SK-N-SH (cell line): ENCODE measurements around the gene ZBTB7A. TPM values are rescaled to one million over a fixed set of nuclear protein-coding genes. Genes with fewer than 3 reads are reported as not detected.

ENCODE experiments used
- CTCF ChIA-PET: fragments of 300-600, 350-600 bp; formaldehyde crosslinking; extraction: SDS; loops from one replicate; lab custom pipeline; 2021; lab: Yijun Ruan, JAX
- POLR2A ChIA-PET: fragments of 350-600 bp; sonication (Branson Sonifier 250); formaldehyde crosslinking; extraction: SDS; loops from one replicate; lab custom pipeline; 2020; ENCODE audit warnings: antibody characterized with exemption, inconsistent platforms; lab: Yijun Ruan, JAX
- DNase-seq: peaks from one replicate; pipeline ENCODE4 v3.0.0; 2012
- H2AFZ ChIP-seq: fragments of 200-600 bp; sonication (generic); 2 replicates; pipeline ENCODE4 v1.8.1; 2016; ENCODE audit warnings: antibody characterized with exemption, mild to moderate bottlenecking, low read depth
- H3F3A ChIP-seq: fragments of 200-600 bp; sonication (generic); replicated peaks from 2 replicates; pipeline ENCODE3; 2016; ENCODE audit warnings: antibody characterized with exemption, mild to moderate bottlenecking; ENCODE audit not compliant: insufficient read depth
- H3K27ac ChIP-seq, 2 experiments: fragments of 200-500 bp in 1 of 2; fragments of 200-600 bp in 1 of 2; sonication (Bioruptor generic) in 1 of 2; sonication (generic), shearing (Covaris generic) in 1 of 2; 2 replicates each; pipeline versions ENCODE4 v1.5.1 to v1.6.1; 2014 to 2016; ENCODE audit warnings: low read depth in 2 of 2, inconsistent platforms in 1 of 2, low read length in 1 of 2, mild to moderate bottlenecking in 1 of 2, mixed read lengths in 1 of 2
- H3K27me3 ChIP-seq: fragments of 200-600 bp; sonication (generic), shearing (Covaris generic); 2 replicates; pipeline ENCODE4 v1.6.1; 2016; ENCODE audit warnings: mixed run types; ENCODE audit not compliant: insufficient read depth
- H3K36me3 ChIP-seq, 2 experiments: fragments of 200-500 bp in 1 of 2; fragments of 200-600 bp in 1 of 2; sonication (Bioruptor generic) in 1 of 2; sonication (generic) in 1 of 2; replicated peaks in 1 of 2; 2 replicates each; pipeline versions ENCODE3 to v1.5.1; 2014 to 2016; ENCODE audit warnings: low read length in 1 of 2, mild to moderate bottlenecking in 1 of 2; ENCODE audit not compliant: insufficient read depth in 2 of 2, control insufficient read depth in 1 of 2
- H3K4me1 ChIP-seq, 2 experiments: fragments of 200-500 bp in 1 of 2; fragments of 200-600 bp in 1 of 2; sonication (Bioruptor generic) in 1 of 2; sonication (generic), shearing (Covaris generic) in 1 of 2; 2 replicates each; pipeline versions ENCODE4 v1.5.1 to v1.6.1; 2014 to 2016; ENCODE audit warnings: low read depth in 1 of 2, low read length in 1 of 2, mixed run types in 1 of 2; ENCODE audit not compliant: insufficient read depth in 2 of 2, control insufficient read depth in 1 of 2
- H3K4me2 ChIP-seq: fragments of 200-600 bp; sonication (generic), shearing (Covaris generic); 2 replicates; pipeline ENCODE4 v1.6.1; 2017; ENCODE audit warnings: mixed run types
- H3K4me3 ChIP-seq, 2 experiments: fragments of 200-500 bp in 1 of 2; fragments of 200-600 bp in 1 of 2; sonication (Bioruptor generic) in 1 of 2; sonication (generic), shearing (Covaris generic) in 1 of 2; 2 replicates each; pipeline versions ENCODE4 v1.5.1 to v1.8.1; 2014 to 2016; ENCODE audit warnings: low read depth in 2 of 2, inconsistent platforms in 1 of 2, low read length in 1 of 2, mild to moderate bottlenecking in 1 of 2, mixed read lengths in 1 of 2, moderate library complexity in 1 of 2
- H3K79me2 ChIP-seq: fragments of 200-600 bp; sonication (generic); 2 replicates; pipeline ENCODE4 v1.8.1; 2017; ENCODE audit warnings: mild to moderate bottlenecking; ENCODE audit not compliant: insufficient read depth
- H3K9ac ChIP-seq: fragments of 200-600 bp; sonication (generic); 2 replicates; pipeline ENCODE4 v1.6.1; 2017; ENCODE audit warnings: mixed run types
- H3K9me2 ChIP-seq: fragments of 200-600 bp; sonication (generic); 2 replicates; pipeline ENCODE4 v1.6.1; 2017; ENCODE audit warnings: mixed run types
- H3K9me3 ChIP-seq: fragments of 200-600 bp; sonication (generic); 2 replicates; pipeline ENCODE4 v1.6.1; 2017; ENCODE audit warnings: mixed run types, mild to moderate bottlenecking, moderate library complexity
- H4K20me1 ChIP-seq: fragments of 200-600 bp; sonication (generic); 2 replicates; pipeline ENCODE4 v1.6.1; 2017; ENCODE audit warnings: mild to moderate bottlenecking, mixed run types; ENCODE audit not compliant: insufficient read depth
- ELF1 ChIP-seq: IDR thresholded peaks from 2 replicates; pipeline ENCODE4 v1.4.0; 2012
- FOSL2 ChIP-seq: IDR thresholded peaks from 2 replicates; pipeline ENCODE4 v1.4.0; 2012; ENCODE audit warnings: low read depth, mild to moderate bottlenecking, moderate library complexity, borderline replicate concordance
- FOXM1 ChIP-seq: IDR thresholded peaks from 2 replicates; pipeline ENCODE4 v1.4.0; 2012; ENCODE audit warnings: low read depth, mild to moderate bottlenecking
- IRF3 ChIP-seq: fragments of 150-350 bp; IDR thresholded peaks from 2 replicates; pipeline ENCODE4 v1.6.1; 2016; ENCODE audit warnings: mild to moderate bottlenecking, low read depth, low read length
- PBX3 ChIP-seq: IDR thresholded peaks from 2 replicates; pipeline ENCODE4; 2012
- SIN3A ChIP-seq: IDR thresholded peaks from 2 replicates; pipeline ENCODE4 v1.6.1; 2012; ENCODE audit warnings: low read depth, mild to moderate bottlenecking, low read length, moderate library complexity, borderline replicate concordance
- TAF1 ChIP-seq: IDR thresholded peaks from 2 replicates; pipeline ENCODE4 v1.6.1; 2012; ENCODE audit warnings: low read depth, mild to moderate bottlenecking, low read length, moderate library complexity, borderline replicate concordance
- TCF12 ChIP-seq: IDR thresholded peaks from 2 replicates; pipeline ENCODE4 v1.4.0; 2012
- USF2 ChIP-seq: fragments of 150-350 bp; IDR thresholded peaks from 2 replicates; pipeline ENCODE4 v1.6.1; 2017; ENCODE audit warnings: antibody characterized with exemption, low read length, low read depth, borderline replicate concordance
- WGBS: methylation state at CpG from one replicate; pipeline ENCODE4 v1.1.6; 2017; ENCODE audit warnings: low lambda C conversion rate; 5-methylcytosine and 5-hydroxymethylcytosine counted together
- polyA plus RNA-seq, 3 experiments: library from polyadenylated mRNA; depleted of rRNA; stranded (reverse); fragments of >200 nt; gene quantifications; 2 replicates each; pipeline ENCODE4 v1.2.3, GENCODE V29; 2012
- TF ChIP-seq, protein P1 (sequence below): IDR thresholded peaks from 2 replicates; pipeline ENCODE4 v1.6.1; 2012; ENCODE audit warnings: mild to moderate bottlenecking, low read depth, low read length, moderate library complexity
- TF ChIP-seq, protein P2 (sequence below): fragments of 200-600 bp; sonication (generic); IDR thresholded peaks from 2 replicates; pipeline ENCODE4 v1.6.1; 2017; ENCODE audit warnings: antibody characterized with exemption, mild to moderate bottlenecking, moderate library complexity
- TF ChIP-seq, protein P3 (sequence below): IDR thresholded peaks from 2 replicates; pipeline ENCODE4 v1.4.0; 2012; ENCODE audit warnings: low read depth, borderline replicate concordance

Gene ZBTB7A
- polyA plus RNA-seq, 1 of the 3 experiments (the other 2 are of a cell fraction): 7.4 TPM

- Histone ChIP-seq H3K36me3 (peaks cover 7 to 23% of the 10 kb centered on the region in 2 experiments), H4K20me1 (peaks cover 84% of the 10 kb centered on the region), H3K9me3 (no peaks in the 10 kb centered on the region), H3K4me2 (no peak overlapping the region), H3K9ac (no peak overlapping the region), H3K27ac (no peak overlapping the region), H3K79me2 (peaks cover 71% of the 10 kb centered on the region), H3K27me3 (no peaks in the 10 kb centered on the region), H3K4me3 (no peak overlapping the region), H3K9me2 (no peaks in the 10 kb centered on the region), H3K4me1 (no peaks in the 10 kb centered on the region), H3F3A (peaks cover 7% of the 10 kb centered on the region), H2AFZ (no peak overlapping the region)
- 92% methylated on average over 28 of the region's 32 CpGs for WGBS
- ChIA-PET POLR2A (no interaction called here), CTCF (no interaction called here)
- no peak for DNase-seq
- TF ChIP-seq TCF12 (no peak), USF2 (no peak), FOXM1 (no peak), SIN3A (no peak), PBX3 (no peak), IRF3 (no peak), ELF1 (no peak), FOSL2 (no peak), TAF1 (no peak)
- TF ChIP-seq, protein P1, sequence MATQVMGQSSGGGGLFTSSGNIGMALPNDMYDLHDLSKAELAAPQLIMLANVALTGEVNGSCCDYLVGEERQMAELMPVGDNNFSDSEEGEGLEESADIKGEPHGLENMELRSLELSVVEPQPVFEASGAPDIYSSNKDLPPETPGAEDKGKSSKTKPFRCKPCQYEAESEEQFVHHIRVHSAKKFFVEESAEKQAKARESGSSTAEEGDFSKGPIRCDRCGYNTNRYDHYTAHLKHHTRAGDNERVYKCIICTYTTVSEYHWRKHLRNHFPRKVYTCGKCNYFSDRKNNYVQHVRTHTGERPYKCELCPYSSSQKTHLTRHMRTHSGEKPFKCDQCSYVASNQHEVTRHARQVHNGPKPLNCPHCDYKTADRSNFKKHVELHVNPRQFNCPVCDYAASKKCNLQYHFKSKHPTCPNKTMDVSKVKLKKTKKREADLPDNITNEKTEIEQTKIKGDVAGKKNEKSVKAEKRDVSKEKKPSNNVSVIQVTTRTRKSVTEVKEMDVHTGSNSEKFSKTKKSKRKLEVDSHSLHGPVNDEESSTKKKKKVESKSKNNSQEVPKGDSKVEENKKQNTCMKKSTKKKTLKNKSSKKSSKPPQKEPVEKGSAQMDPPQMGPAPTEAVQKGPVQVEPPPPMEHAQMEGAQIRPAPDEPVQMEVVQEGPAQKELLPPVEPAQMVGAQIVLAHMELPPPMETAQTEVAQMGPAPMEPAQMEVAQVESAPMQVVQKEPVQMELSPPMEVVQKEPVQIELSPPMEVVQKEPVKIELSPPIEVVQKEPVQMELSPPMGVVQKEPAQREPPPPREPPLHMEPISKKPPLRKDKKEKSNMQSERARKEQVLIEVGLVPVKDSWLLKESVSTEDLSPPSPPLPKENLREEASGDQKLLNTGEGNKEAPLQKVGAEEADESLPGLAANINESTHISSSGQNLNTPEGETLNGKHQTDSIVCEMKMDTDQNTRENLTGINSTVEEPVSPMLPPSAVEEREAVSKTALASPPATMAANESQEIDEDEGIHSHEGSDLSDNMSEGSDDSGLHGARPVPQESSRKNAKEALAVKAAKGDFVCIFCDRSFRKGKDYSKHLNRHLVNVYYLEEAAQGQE: no peak
- TF ChIP-seq, protein P2, sequence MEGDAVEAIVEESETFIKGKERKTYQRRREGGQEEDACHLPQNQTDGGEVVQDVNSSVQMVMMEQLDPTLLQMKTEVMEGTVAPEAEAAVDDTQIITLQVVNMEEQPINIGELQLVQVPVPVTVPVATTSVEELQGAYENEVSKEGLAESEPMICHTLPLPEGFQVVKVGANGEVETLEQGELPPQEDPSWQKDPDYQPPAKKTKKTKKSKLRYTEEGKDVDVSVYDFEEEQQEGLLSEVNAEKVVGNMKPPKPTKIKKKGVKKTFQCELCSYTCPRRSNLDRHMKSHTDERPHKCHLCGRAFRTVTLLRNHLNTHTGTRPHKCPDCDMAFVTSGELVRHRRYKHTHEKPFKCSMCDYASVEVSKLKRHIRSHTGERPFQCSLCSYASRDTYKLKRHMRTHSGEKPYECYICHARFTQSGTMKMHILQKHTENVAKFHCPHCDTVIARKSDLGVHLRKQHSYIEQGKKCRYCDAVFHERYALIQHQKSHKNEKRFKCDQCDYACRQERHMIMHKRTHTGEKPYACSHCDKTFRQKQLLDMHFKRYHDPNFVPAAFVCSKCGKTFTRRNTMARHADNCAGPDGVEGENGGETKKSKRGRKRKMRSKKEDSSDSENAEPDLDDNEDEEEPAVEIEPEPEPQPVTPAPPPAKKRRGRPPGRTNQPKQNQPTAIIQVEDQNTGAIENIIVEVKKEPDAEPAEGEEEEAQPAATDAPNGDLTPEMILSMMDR: no peak
- TF ChIP-seq, protein P3, sequence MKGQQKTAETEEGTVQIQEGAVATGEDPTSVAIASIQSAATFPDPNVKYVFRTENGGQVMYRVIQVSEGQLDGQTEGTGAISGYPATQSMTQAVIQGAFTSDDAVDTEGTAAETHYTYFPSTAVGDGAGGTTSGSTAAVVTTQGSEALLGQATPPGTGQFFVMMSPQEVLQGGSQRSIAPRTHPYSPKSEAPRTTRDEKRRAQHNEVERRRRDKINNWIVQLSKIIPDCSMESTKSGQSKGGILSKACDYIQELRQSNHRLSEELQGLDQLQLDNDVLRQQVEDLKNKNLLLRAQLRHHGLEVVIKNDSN: no peak
Observed at GRCh38 chr19:4045597-4046361, 20.9 kb downstream of the ZBTB7A start.
